A549 (cell line): Measurements from ENCODE around the gene GMDS. TPM values are rescaled to one million over a fixed set of nuclear protein-coding genes. Genes with fewer than 3 reads are reported as not detected.

ENCODE experiments used
- ATAC-seq, 2 experiments: fragments of 200-7000 bp in 1 of 2; fragments of >200 bp in 1 of 2; cut with Nextera tagmentation in 1 of 2; cut with Tn5 transposase in 1 of 2; 3 replicates each; pipeline versions ENCODE4 v1.8.0 to v1.9.1; 2018 to 2020; ENCODE audit warnings: mild to moderate bottlenecking in 1 of 2, moderate library complexity in 1 of 2
- CTCF ChIA-PET: fragments of 300-600 bp; sonication (Branson Sonifier 250); formaldehyde crosslinking; extraction: SDS; loops from one replicate; lab custom pipeline; 2021; ENCODE audit warnings: antibody characterized with exemption, inconsistent platforms; lab: Yijun Ruan, JAX
- POLR2A ChIA-PET: fragments of 350-600 bp; formaldehyde crosslinking; extraction: SDS; loops from one replicate; lab custom pipeline; 2021; ENCODE audit warnings: antibody characterized with exemption, inconsistent platforms; lab: Yijun Ruan, JAX
- DNase-seq, 2 experiments: peaks; one replicate each; pipeline versions ENCODE4 v3.0.0 to v3.0.0-alpha.2; 2011 to 2016; ENCODE audit warnings: low read depth in 1 of 2, low spot score in 1 of 2
- FAIRE-seq: peaks from 2 replicates; lab custom pipeline; 2011; peaks lifted over from hg19 to GRCh38; lab: Jason Lieb, UNC
- H3K27ac ChIP-seq, 2 experiments: fragments of >200 bp; sonication (Bioruptor Twin); formaldehyde crosslinking; 3 replicates each; pipeline ENCODE4 v1.5.1; 2016 to 2017
- H3K4me1 ChIP-seq: fragments of >200 bp; sonication (Bioruptor Twin); formaldehyde crosslinking; 3 replicates; pipeline ENCODE4 v1.6.1; 2016
- H3K4me2 ChIP-seq: fragments of >200 bp; sonication (Bioruptor Twin); formaldehyde crosslinking; 3 replicates; pipeline ENCODE4 v1.6.1; 2016
- H3K4me3 ChIP-seq: fragments of >200 bp; sonication (Bioruptor Twin); formaldehyde crosslinking; 3 replicates; pipeline ENCODE4 v1.5.1; 2016
- H3K9me3 ChIP-seq: fragments of >200 bp; sonication (Bioruptor Twin); formaldehyde crosslinking; 3 replicates; pipeline ENCODE4 v1.6.1; 2016
- ATOH8 ChIP-seq: fragments of 250-450 bp; sonication (Bioruptor Pico); IDR thresholded peaks from 2 replicates; pipeline ENCODE4 v1.5.0; 2020; ENCODE audit warnings: low read depth, mild to moderate bottlenecking, moderate library complexity
- BHLHE40 ChIP-seq: IDR thresholded peaks from 2 replicates; pipeline ENCODE4 v1.6.1; 2012; ENCODE audit warnings: low read depth, low read length, inconsistent platforms
- CHD2 ChIP-seq: fragments of 150-350 bp; IDR thresholded peaks from 2 replicates; pipeline ENCODE4 v1.6.1; 2014; ENCODE audit warnings: low read length; ENCODE audit not compliant: partially characterized antibody
- E2F6 ChIP-seq: IDR thresholded peaks from 2 replicates; pipeline ENCODE4 v1.6.1; 2012; ENCODE audit warnings: low read depth, borderline replicate concordance
- FOSL2 ChIP-seq, 2 experiments: fragments of 450-650 bp in 1 of 2; fragments of >200 bp in 1 of 2; sonication (Bioruptor Twin) in 1 of 2; formaldehyde crosslinking; IDR thresholded peaks; 2 replicates each; pipeline versions ENCODE4 v1.5.0 to v1.6.1; 2016 to 2020; ENCODE audit warnings: mild to moderate bottlenecking in 1 of 2, moderate library complexity in 1 of 2
- FOXS1 ChIP-seq: fragments of 250-450 bp; sonication (Bioruptor Pico); IDR thresholded peaks from 2 replicates; pipeline ENCODE4 v1.5.0; 2020; ENCODE audit warnings: mild to moderate bottlenecking, moderate library complexity
- HMGXB4 ChIP-seq: fragments of 250-450 bp; sonication (Bioruptor Pico); IDR thresholded peaks from 2 replicates; pipeline ENCODE4 v1.5.0; 2021; ENCODE audit warnings: mild to moderate bottlenecking, moderate library complexity, borderline replicate concordance
- MAX ChIP-seq: IDR thresholded peaks from 2 replicates; pipeline ENCODE4 v1.6.1; 2012
- MAZ ChIP-seq: fragments of 150-350 bp; IDR thresholded peaks from 2 replicates; pipeline ENCODE4 v1.6.1; 2014; ENCODE audit warnings: antibody characterized with exemption, low read depth, low read length, borderline replicate concordance
- PBX3 ChIP-seq: IDR thresholded peaks from 2 replicates; pipeline ENCODE4 v1.6.1; 2012
- PHF8 ChIP-seq: fragments of 200-600 bp; sonication (generic); IDR thresholded peaks from 2 replicates; pipeline ENCODE4 v1.6.1; 2016; ENCODE audit warnings: low read depth, mild to moderate bottlenecking, antibody characterized with exemption, moderate library complexity, borderline replicate concordance
- REST ChIP-seq: fragments of 200-600 bp; sonication (generic); IDR thresholded peaks from 2 replicates; pipeline ENCODE4 v1.6.1; 2016; ENCODE audit warnings: antibody characterized with exemption, mild to moderate bottlenecking, moderate library complexity
- SMC3 ChIP-seq: fragments of >200 bp; sonication (Bioruptor Twin); formaldehyde crosslinking; IDR thresholded peaks from 3 replicates; pipeline ENCODE4 v1.6.1; 2018; ENCODE audit warnings: inconsistent platforms
- SREBF2 ChIP-seq: fragments of 450-650 bp; IDR thresholded peaks from 2 replicates; pipeline ENCODE4 v1.6.1; 2014; ENCODE audit warnings: mild to moderate bottlenecking, moderate library complexity
- TP53 ChIP-seq: fragments of 250-450 bp; sonication (Bioruptor Pico); IDR thresholded peaks from 2 replicates; pipeline ENCODE4 v1.5.0; 2021; ENCODE audit warnings: mild to moderate bottlenecking, moderate library complexity
- ZNF302 ChIP-seq: fragments of 250-450 bp; sonication (Bioruptor Pico); IDR thresholded peaks from 2 replicates; pipeline ENCODE4 v1.9.0; 2021; ENCODE audit warnings: inconsistent platforms, mild to moderate bottlenecking, moderate library complexity
- WGBS: methylation state at CpG from one replicate; pipeline ENCODE4 v1.1.6; 2017; ENCODE audit errors: missing lambda C conversion rate; 5-methylcytosine and 5-hydroxymethylcytosine counted together
- polyA plus RNA-seq, 4 experiments: library from polyadenylated mRNA; depleted of rRNA in 3 of 4; stranded (reverse); fragments of >200 nt; fragmentation: RNase III in 1 of 4; extraction: RNeasy Plus Mini Kit Qiagen cat#74134 plus additional on column Dnase treatment in 1 of 4; gene quantifications; 2 replicates in 3 of 4; 3 replicates in 1 of 4; pipeline ENCODE4 v1.2.3, GENCODE V29; 2011 to 2017

The GMDS gene
- polyA plus RNA-seq, 2 of the 4 experiments (the other 2 are of a cell fraction), result 9.9 to 12.4 TPM

- POLR2A ChIA-PET, result no interaction called here
- H3K4me1 ChIP-seq, result no peaks in the 10 kb centered on the region
- DNase-seq, result no peak
- 86% methylated on average over 4 of the region's 4 CpGs for WGBS
- no peak overlapping the region for H3K4me2 ChIP-seq
- no peak for FAIRE-seq
- TF ChIP-seq ATOH8 (CRISPR knock-in tag) (no peak), PHF8 (no peak), REST (no peak), FOSL2 (IDR thresholded peaks at IDR 0.05) (no peak), FOSL2 (CRISPR knock-in tag; IDR thresholded peaks at IDR 0.05) (no peak), BHLHE40 (no peak), MAZ (no peak), ZNF302 (CRISPR knock-in tag) (no peak), CHD2 (no peak), MAX (no peak), PBX3 (no peak), SREBF2 (no peak)
- no peak overlapping the region for H3K27ac ChIP-seq
- ATAC-seq, result no peak
- CTCF ChIA-PET, result no interaction called here
- no peaks in the 10 kb centered on the region for H3K9me3 ChIP-seq
- H3K4me3 ChIP-seq, result no peak overlapping the region
Measured at GRCh38 chr6:1667805-1668175, 577.6 kb downstream of the GMDS start.

GRCh38 chr6:1667012-1667804 is 578.2 kb downstream of the GMDS start:
- H3K27ac ChIP-seq, result no peak overlapping the region
- TF ChIP-seq SMC3, result no peak
- TF ChIP-seq HMGXB4 (CRISPR knock-in tag), result no peak
- no peak for TF ChIP-seq E2F6
- no peak for TF ChIP-seq FOXS1 (CRISPR knock-in tag)
- no peak for TF ChIP-seq TP53 (CRISPR knock-in tag)
- TF ChIP-seq FOSL2 (IDR thresholded peaks at IDR 0.05), result no peak
- TF ChIP-seq FOSL2 (CRISPR knock-in tag; IDR thresholded peaks at IDR 0.05), result no peak
- FAIRE-seq (no peak), ATAC-seq (no peak), DNase-seq (no peak)
- H3K4me2 ChIP-seq, result no peak overlapping the region
- H3K9me3 ChIP-seq, result no peaks in the 10 kb centered on the region
- H3K4me1 ChIP-seq, result no peaks in the 10 kb centered on the region
- no peak overlapping the region for H3K4me3 ChIP-seq
- ChIA-PET POLR2A (no interaction called here), CTCF (no interaction called here)
- 96% methylated on average over 6 of the region's 6 CpGs for WGBS
